ENCODE data around the gene KIF24. TPM values are rescaled to one million over a fixed set of nuclear protein-coding genes. Genes with fewer than 3 reads are reported as not detected.
"Not testable (repeated sequence)": the region's sequence is repeated elsewhere in the genome, so short reads cannot be mapped to it uniquely, and the experiment has no call there.

Gene KIF24
- total RNA-seq, 6 experiments from 2014 or later: 0.14 to 0.74 (median 0.24) TPM

- DNase-seq (no peak), ATAC-seq (no peak)
- intact Hi-C loops (cut with DNase I): loop anchor here in 1 of 2 donors (5.0 kb wide), 1 partner anchor 32 kb away; no protein-coding TSS in a partner anchor
- Histone ChIP-seq H3K27me3 (no peaks in the 10 kb centered on the region), H3K27ac (no peak overlapping the region), H3K9me3 (no peaks in the 10 kb centered on the region), H3K4me1 (peaks cover 0 to 51% (median 9%) of the 10 kb centered on the region in 4 donors), H3K36me3 (peaks cover 0 to 24% (median 8%) of the 10 kb centered on the region in 4 donors), H3K4me3 (no peak overlapping the region)
- 86% methylated on average over 1 of the region's 4 CpGs for WGBS (ENCODE audit: insufficient coverage, low coverage, low lambda C conversion rate, missing lambda C conversion rate)
- no peak for TF ChIP-seq CTCF (IDR thresholded peaks at IDR 0.05)
- TF ChIP-seq POLR2A (IDR thresholded peaks at IDR 0.05): no peak
These were observed 40.6 kb upstream of the KIF24 start for GRCh38 chr9:34369636-34370035.

DNA sequence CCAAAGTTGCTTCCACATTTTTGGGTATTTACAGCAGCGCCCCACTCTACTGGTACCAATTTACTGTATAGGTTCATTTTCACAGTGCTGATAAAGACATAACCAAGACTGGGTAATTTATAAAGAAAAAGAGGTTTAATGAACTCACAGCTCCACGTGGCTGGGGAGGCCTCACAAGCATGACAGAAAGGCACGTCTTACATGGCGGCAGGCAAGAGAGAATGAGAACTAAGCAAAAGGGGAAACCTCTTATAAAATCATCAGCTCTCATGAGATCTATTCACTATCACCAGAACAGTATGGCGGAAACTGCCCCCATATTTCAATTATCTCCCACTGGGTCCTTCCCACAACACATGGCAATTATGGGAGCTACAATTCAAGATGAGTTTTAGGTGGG is 39.7 kb upstream of the KIF24 start:
- H3K36me3 ChIP-seq: peaks cover 0 to 24% (median 8%) of the 10 kb centered on the region in 4 donors
- H3K4me1 ChIP-seq: peaks cover 0 to 43% (median 9%) of the 10 kb centered on the region in 4 donors
- H3K27ac ChIP-seq; H3K27me3 ChIP-seq; DNase-seq; H3K4me3 ChIP-seq; intact Hi-C loops (cut with DNase I); ATAC-seq; H3K9me3 ChIP-seq: not testable (repeated sequence)
- WGBS (ENCODE audit: insufficient coverage, low coverage, low lambda C conversion rate, missing lambda C conversion rate): 83% methylated on average over 5 of the region's 5 CpGs

GRCh38 chr9:34367751-34368410 is 38.8 kb upstream of the KIF24 start:
- ATAC-seq; intact Hi-C loops (cut with DNase I); H3K27ac ChIP-seq; H3K4me3 ChIP-seq; H3K27me3 ChIP-seq; H3K9me3 ChIP-seq; DNase-seq: not testable (repeated sequence)
- no CpG with 5 or more reads among the region's 3 CpGs for WGBS (ENCODE audit: insufficient coverage, low coverage, low lambda C conversion rate, missing lambda C conversion rate)
- H3K4me1 ChIP-seq: peaks cover 0 to 41% (median 9%) of the 10 kb centered on the region in 4 donors
- H3K36me3 ChIP-seq: peaks cover 0 to 24% (median 8%) of the 10 kb centered on the region in 4 donors

- no peak overlapping the region for H3K27ac ChIP-seq
- TF ChIP-seq CTCF (IDR thresholded peaks at IDR 0.05): no peak
- no peak for TF ChIP-seq POLR2A (IDR thresholded peaks at IDR 0.05)
- peaks cover 0 to 13% (median 3%) of the 10 kb centered on the region in 4 donors for H3K36me3 ChIP-seq
- no peak for DNase-seq
- H3K4me1 ChIP-seq: peaks cover 0 to 41% (median 9%) of the 10 kb centered on the region in 4 donors
- no peaks in the 10 kb centered on the region for H3K27me3 ChIP-seq
- 66% methylated on average over 2 of the region's 2 CpGs for WGBS (ENCODE audit: insufficient coverage, low coverage, low lambda C conversion rate, missing lambda C conversion rate)
- intact Hi-C loops (cut with DNase I): no loop called here
- peak in 1 of 4 donors; percentile 40 for ATAC-seq
- H3K9me3 ChIP-seq: no peaks in the 10 kb centered on the region
- H3K4me3 ChIP-seq: no peak overlapping the region
These were observed 37.3 kb upstream of the KIF24 start for GRCh38 chr9:34366365-34366764.

- TF ChIP-seq CTCF (IDR thresholded peaks at IDR 0.05) (no peak), POLR2A (IDR thresholded peaks at IDR 0.05) (no peak)
- ATAC-seq (peak; percentile 7 to 67 (median 54)), DNase-seq (no peak)
- Histone ChIP-seq H3K36me3 (peaks cover 0 to 3% (median 0%) of the 10 kb centered on the region in 4 donors), H3K27me3 (no peaks in the 10 kb centered on the region), H3K4me3 (no peak overlapping the region), H3K4me1 (peaks cover 0 to 32% (median 6%) of the 10 kb centered on the region in 4 donors), H3K9me3 (no peaks in the 10 kb centered on the region), H3K27ac (no peak overlapping the region)
- 25% methylated on average over 2 of the region's 2 CpGs for WGBS (ENCODE audit: insufficient coverage, low coverage, low lambda C conversion rate, missing lambda C conversion rate)
- intact Hi-C loops (cut with DNase I): no loop called here
These were observed 36.2 kb upstream of the KIF24 start for GRCh38 chr9:34365282-34365681.
